Measurements from ENCODE around the gene MGLL. TPM values are rescaled to one million over a fixed set of nuclear protein-coding genes. Genes with fewer than 3 reads are reported as not detected.

The MGLL gene
- total RNA-seq, 1 experiment from 2014 or later = 0.94 TPM

GRCh38 chr3:127784865-127785710 lies 37.2 kb downstream of the MGLL start:
- H3K36me3 Mint-ChIP-seq = no peaks in the 10 kb centered on the region
- H3K4me1 Mint-ChIP-seq = peaks cover 7% of the 10 kb centered on the region
- DNase-seq (ENCODE audit: low spot score) (no peak), ATAC-seq (no peak; the same call in 1 of the 2 replicates)
- H3K4me3 Mint-ChIP-seq = no peak overlapping the region
- no peaks in the 10 kb centered on the region for H3K27me3 Mint-ChIP-seq (ENCODE audit: low read depth)
- no peaks in the 10 kb centered on the region for H3K9me3 Mint-ChIP-seq
- POLR2A ChIA-PET = no interaction called here
- TF ChIP-seq, protein P1, sequence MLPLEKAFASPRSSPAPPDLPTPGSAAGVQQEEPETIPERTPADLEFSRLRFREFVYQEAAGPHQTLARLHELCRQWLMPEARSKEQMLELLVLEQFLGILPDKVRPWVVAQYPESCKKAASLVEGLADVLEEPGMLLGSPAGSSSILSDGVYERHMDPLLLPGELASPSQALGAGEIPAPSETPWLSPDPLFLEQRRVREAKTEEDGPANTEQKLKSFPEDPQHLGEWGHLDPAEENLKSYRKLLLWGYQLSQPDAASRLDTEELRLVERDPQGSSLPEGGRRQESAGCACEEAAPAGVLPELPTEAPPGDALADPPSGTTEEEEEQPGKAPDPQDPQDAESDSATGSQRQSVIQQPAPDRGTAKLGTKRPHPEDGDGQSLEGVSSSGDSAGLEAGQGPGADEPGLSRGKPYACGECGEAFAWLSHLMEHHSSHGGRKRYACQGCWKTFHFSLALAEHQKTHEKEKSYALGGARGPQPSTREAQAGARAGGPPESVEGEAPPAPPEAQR (CRISPR knock-in tag; IDR thresholded peaks at IDR 0.05) = no peak
- TF ChIP-seq, protein P2, sequence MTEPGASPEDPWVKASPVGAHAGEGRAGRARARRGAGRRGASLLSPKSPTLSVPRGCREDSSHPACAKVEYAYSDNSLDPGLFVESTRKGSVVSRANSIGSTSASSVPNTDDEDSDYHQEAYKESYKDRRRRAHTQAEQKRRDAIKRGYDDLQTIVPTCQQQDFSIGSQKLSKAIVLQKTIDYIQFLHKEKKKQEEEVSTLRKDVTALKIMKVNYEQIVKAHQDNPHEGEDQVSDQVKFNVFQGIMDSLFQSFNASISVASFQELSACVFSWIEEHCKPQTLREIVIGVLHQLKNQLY (CRISPR knock-in tag; IDR thresholded peaks at IDR 0.05) = no peak
- TF ChIP-seq, protein P3, sequence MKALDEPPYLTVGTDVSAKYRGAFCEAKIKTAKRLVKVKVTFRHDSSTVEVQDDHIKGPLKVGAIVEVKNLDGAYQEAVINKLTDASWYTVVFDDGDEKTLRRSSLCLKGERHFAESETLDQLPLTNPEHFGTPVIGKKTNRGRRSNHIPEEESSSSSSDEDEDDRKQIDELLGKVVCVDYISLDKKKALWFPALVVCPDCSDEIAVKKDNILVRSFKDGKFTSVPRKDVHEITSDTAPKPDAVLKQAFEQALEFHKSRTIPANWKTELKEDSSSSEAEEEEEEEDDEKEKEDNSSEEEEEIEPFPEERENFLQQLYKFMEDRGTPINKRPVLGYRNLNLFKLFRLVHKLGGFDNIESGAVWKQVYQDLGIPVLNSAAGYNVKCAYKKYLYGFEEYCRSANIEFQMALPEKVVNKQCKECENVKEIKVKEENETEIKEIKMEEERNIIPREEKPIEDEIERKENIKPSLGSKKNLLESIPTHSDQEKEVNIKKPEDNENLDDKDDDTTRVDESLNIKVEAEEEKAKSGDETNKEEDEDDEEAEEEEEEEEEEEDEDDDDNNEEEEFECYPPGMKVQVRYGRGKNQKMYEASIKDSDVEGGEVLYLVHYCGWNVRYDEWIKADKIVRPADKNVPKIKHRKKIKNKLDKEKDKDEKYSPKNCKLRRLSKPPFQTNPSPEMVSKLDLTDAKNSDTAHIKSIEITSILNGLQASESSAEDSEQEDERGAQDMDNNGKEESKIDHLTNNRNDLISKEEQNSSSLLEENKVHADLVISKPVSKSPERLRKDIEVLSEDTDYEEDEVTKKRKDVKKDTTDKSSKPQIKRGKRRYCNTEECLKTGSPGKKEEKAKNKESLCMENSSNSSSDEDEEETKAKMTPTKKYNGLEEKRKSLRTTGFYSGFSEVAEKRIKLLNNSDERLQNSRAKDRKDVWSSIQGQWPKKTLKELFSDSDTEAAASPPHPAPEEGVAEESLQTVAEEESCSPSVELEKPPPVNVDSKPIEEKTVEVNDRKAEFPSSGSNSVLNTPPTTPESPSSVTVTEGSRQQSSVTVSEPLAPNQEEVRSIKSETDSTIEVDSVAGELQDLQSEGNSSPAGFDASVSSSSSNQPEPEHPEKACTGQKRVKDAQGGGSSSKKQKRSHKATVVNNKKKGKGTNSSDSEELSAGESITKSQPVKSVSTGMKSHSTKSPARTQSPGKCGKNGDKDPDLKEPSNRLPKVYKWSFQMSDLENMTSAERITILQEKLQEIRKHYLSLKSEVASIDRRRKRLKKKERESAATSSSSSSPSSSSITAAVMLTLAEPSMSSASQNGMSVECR (CRISPR knock-in tag; IDR thresholded peaks at IDR 0.05; ENCODE audit: borderline replicate concordance) = no peak
- TF ChIP-seq, protein P4, sequence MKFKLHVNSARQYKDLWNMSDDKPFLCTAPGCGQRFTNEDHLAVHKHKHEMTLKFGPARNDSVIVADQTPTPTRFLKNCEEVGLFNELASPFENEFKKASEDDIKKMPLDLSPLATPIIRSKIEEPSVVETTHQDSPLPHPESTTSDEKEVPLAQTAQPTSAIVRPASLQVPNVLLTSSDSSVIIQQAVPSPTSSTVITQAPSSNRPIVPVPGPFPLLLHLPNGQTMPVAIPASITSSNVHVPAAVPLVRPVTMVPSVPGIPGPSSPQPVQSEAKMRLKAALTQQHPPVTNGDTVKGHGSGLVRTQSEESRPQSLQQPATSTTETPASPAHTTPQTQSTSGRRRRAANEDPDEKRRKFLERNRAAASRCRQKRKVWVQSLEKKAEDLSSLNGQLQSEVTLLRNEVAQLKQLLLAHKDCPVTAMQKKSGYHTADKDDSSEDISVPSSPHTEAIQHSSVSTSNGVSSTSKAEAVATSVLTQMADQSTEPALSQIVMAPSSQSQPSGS (CRISPR knock-in tag; IDR thresholded peaks at IDR 0.05; ENCODE audit: borderline replicate concordance, low read depth) = no peak
- CTCF ChIA-PET = interaction anchor here (1.2 to 1.7 kb wide), 3 partner anchors 47 to 106 kb away, joined by 3 to 7 read pairs (median 3); no protein-coding TSS in a partner anchor
- H3K27ac Mint-ChIP-seq = no peak overlapping the region

GRCh38 chr3:127784283-127784682 lies 38.0 kb downstream of the MGLL start:
- Mint-ChIP-seq H3K27me3 (ENCODE audit: low read depth) (no peaks in the 10 kb centered on the region), H3K9me3 (no peaks in the 10 kb centered on the region), H3K4me3 (no peak overlapping the region), H3K27ac (no peak overlapping the region), H3K4me1 (peaks cover 7% of the 10 kb centered on the region), H3K36me3 (no peaks in the 10 kb centered on the region)
- DNase-seq (ENCODE audit: low spot score) (no peak), ATAC-seq (no peak)
- ChIA-PET POLR2A (no interaction called here), CTCF (interaction anchor here (1.2 kb wide), 1 partner anchor 88 kb away, joined by 3 read pairs; no protein-coding TSS in a partner anchor)
- TF ChIP-seq CREM (CRISPR knock-in tag; IDR thresholded peaks at IDR 0.05) = no peak

GRCh38 chr3:127783642-127784160 lies 38.6 kb downstream of the MGLL start:
- CTCF ChIA-PET = interaction anchor here (0.6 to 1.2 kb wide), 2 partner anchors 88 to 94 kb away, joined by 3 to 4 read pairs; no protein-coding TSS in a partner anchor
- no peak overlapping the region for H3K4me3 Mint-ChIP-seq
- H3K9me3 Mint-ChIP-seq = no peaks in the 10 kb centered on the region
- TF ChIP-seq, protein P5, sequence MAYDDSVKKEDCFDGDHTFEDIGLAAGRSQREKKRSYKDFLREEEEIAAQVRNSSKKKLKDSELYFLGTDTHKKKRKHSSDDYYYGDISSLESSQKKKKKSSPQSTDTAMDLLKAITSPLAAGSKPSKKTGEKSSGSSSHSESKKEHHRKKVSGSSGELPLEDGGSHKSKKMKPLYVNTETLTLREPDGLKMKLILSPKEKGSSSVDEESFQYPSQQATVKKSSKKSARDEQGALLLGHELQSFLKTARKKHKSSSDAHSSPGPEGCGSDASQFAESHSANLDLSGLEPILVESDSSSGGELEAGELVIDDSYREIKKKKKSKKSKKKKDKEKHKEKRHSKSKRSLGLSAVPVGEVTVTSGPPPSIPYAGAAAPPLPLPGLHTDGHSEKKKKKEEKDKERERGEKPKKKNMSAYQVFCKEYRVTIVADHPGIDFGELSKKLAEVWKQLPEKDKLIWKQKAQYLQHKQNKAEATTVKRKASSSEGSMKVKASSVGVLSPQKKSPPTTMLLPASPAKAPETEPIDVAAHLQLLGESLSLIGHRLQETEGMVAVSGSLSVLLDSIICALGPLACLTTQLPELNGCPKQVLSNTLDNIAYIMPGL (CRISPR knock-in tag; IDR thresholded peaks at IDR 0.05) = no peak
- TF ChIP-seq, protein P6, sequence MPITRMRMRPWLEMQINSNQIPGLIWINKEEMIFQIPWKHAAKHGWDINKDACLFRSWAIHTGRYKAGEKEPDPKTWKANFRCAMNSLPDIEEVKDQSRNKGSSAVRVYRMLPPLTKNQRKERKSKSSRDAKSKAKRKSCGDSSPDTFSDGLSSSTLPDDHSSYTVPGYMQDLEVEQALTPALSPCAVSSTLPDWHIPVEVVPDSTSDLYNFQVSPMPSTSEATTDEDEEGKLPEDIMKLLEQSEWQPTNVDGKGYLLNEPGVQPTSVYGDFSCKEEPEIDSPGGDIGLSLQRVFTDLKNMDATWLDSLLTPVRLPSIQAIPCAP (CRISPR knock-in tag; IDR thresholded peaks at IDR 0.05) = no peak
- TF ChIP-seq SMAD3 (CRISPR knock-in tag; IDR thresholded peaks at IDR 0.05; ENCODE audit: borderline replicate concordance) = no peak
- no peak for TF ChIP-seq RORB (CRISPR knock-in tag; IDR thresholded peaks at IDR 0.05)
- no peak for TF ChIP-seq ZNF425 (CRISPR knock-in tag; conservative IDR thresholded peaks at IDR 0.05)
- TF ChIP-seq, protein P3 (CRISPR knock-in tag; IDR thresholded peaks at IDR 0.05; ENCODE audit: borderline replicate concordance) = no peak

More at GRCh38 chr3:127783642-127784160, 38.6 kb downstream of the MGLL start:
- ATAC-seq = no peak
- no peaks in the 10 kb centered on the region for H3K36me3 Mint-ChIP-seq
- DNase-seq (ENCODE audit: low spot score) = no peak
- no peaks in the 10 kb centered on the region for H3K27me3 Mint-ChIP-seq (ENCODE audit: low read depth)
- POLR2A ChIA-PET = no interaction called here
- peaks cover 7% of the 10 kb centered on the region for H3K4me1 Mint-ChIP-seq
- no peak overlapping the region for H3K27ac Mint-ChIP-seq
